Brain microvascular endothelial cell (primary cell): ENCODE measurements around the gene DNAJB6.

ENCODE experiments used
- DNase-seq: peaks from one replicate; pipeline ENCODE4 v3.0.0-alpha.2; 2020
- H3K27ac ChIP-seq: fragments of 250-450 bp; sonication (Bioruptor Pico); 2 replicates; pipeline ENCODE4 v1.5.1; 2020; ENCODE audit warnings: mild to moderate bottlenecking, moderate library complexity
- H3K27me3 ChIP-seq: fragments of 250-450 bp; sonication (Bioruptor Pico); replicated peaks from 2 replicates; pipeline ENCODE4 v1.5.1; 2020; ENCODE audit warnings: mild to moderate bottlenecking
- H3K36me3 ChIP-seq: fragments of 250-450 bp; sonication (Bioruptor Pico); replicated peaks from 2 replicates; pipeline ENCODE4 v1.5.1; 2020; ENCODE audit warnings: mild to moderate bottlenecking
- H3K4me3 ChIP-seq: 2 replicates; pipeline ENCODE4 v1.5.1; 2011; ENCODE audit warnings: low read depth, mild to moderate bottlenecking, control low read depth, low read length, moderate library complexity
- in situ Hi-C: cut with HindIII; loops from 2 replicates; pipeline ENCODE4 v1.10.0; 2017; ENCODE audit warnings: low sequenced_read_pairs, low pct_ligation_motif_present
- TF ChIP-seq, protein P1 (sequence below): IDR thresholded peaks from 2 replicates; pipeline ENCODE4 v1.5.1; 2011; ENCODE audit warnings: low read depth, mild to moderate bottlenecking, moderate library complexity, low read length, control low read depth, inconsistent platforms; ENCODE audit errors: missing control alignments

DNAJB6 gene

DNA sequence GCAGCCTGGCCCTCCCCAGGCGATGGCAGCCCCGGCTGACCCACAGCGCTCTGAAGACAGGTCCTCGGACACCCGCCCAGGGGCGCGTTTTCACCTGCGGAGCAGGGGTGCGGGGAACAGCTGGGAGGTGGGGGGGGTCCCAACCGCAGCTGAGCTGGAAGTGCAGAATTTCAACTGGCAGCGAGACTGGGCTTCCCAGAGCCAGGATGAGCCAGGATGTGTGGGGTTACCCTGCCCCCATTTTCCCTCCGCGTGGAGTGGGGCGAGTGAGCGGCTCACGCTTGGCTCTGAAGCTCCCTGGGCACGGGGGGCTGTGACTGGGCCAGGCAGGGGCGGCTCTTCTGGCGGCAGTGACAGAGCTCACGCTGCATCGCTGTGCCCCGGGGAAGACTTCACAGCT, 70.2 kb downstream of the DNAJB6 start:
- DNase-seq = no peak
- H3K4me3 ChIP-seq = no peak overlapping the region
- peaks cover 20% of the 10 kb centered on the region for H3K36me3 ChIP-seq
- no peak overlapping the region for H3K27ac ChIP-seq
- H3K27me3 ChIP-seq = no peaks in the 10 kb centered on the region
- in situ Hi-C loops = no loop called here
- TF ChIP-seq, protein P1, sequence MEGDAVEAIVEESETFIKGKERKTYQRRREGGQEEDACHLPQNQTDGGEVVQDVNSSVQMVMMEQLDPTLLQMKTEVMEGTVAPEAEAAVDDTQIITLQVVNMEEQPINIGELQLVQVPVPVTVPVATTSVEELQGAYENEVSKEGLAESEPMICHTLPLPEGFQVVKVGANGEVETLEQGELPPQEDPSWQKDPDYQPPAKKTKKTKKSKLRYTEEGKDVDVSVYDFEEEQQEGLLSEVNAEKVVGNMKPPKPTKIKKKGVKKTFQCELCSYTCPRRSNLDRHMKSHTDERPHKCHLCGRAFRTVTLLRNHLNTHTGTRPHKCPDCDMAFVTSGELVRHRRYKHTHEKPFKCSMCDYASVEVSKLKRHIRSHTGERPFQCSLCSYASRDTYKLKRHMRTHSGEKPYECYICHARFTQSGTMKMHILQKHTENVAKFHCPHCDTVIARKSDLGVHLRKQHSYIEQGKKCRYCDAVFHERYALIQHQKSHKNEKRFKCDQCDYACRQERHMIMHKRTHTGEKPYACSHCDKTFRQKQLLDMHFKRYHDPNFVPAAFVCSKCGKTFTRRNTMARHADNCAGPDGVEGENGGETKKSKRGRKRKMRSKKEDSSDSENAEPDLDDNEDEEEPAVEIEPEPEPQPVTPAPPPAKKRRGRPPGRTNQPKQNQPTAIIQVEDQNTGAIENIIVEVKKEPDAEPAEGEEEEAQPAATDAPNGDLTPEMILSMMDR = no peak

DNA sequence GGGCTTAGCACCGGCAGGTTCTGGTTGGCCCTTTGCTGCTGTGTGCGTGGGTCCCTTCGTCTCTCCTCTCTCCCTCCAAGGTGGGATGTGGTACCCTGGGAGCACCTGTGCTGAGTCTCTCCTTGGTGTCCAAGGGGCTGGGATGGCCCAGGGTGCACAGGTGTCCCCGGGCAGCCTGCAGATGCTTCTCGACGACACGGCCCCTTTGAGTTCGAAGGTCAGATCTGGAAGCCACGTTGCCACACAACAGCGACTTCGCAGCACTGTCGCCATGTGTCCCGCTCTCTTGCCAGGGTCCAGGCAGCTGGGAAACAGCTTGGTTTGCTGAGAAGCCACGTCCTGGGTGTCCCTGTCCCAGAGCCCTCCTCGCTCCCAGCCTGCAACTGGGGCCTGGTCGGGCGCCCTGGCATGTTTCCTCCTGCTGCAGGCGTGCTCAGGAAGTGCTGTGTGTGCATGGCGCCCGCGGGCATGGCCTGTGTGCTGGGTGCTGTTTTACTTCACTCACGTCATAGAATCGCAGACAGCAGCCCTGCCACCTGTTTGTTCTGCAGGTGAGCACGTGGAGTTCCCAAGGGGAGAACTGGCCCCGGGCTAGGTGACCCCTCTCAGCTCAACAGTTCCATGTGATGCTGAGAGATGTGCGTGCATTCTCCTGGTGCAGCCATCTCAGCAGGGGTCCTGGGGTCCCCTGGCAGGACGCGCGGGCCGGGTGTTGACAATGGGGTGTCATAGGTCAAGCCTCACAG, 70.9 kb downstream of the DNAJB6 start:
- DNase-seq = no peak
- H3K36me3 ChIP-seq = peaks cover 16% of the 10 kb centered on the region
- no peak overlapping the region for H3K27ac ChIP-seq
- H3K4me3 ChIP-seq = no peak overlapping the region
- in situ Hi-C loops = no loop called here
- no peaks in the 10 kb centered on the region for H3K27me3 ChIP-seq
- TF ChIP-seq, protein P1 = no peak

DNA sequence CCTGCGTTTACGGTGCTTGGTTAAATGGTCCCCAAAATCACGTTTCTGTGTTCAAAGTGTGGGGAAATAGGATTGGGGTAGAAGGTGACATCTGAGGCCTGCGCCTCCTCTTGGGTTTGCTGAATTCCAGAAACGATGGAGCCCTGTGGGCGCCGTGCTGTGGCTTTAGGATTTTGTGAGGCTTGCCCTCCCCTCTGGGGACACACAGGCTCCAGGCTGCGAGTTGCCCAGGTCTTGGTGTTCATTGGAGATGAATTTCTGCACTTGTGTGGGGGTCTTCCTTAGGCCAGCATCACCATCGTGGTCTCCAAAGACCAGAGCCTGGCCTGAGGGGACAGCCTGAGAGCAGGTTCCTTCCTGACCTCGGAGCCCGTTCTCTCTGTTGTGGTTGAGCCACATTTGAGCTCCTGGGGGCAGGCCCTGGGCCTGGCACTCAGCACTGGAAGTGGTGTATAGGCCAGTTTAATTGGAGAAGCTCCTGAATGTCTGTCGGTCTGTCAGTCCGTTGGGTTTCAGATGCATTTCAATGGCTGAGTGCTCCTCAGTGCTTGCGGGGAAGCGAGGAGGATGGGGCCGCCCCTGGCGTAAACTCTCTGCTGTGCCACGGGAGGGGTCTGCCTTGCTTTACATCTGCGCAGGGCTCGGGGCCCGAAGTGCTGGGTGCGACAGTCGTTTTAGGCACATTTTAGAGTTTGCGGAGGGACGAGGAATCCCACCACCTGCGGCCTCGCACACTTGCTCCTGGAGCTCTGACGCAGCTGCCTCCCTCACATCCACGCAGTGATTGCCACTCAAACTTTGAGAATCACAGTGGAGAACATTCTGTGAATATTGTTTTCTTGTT, 71.7 kb downstream of the DNAJB6 start:
- in situ Hi-C loops = no loop called here
- TF ChIP-seq, protein P1 = no peak
- DNase-seq = no peak
- Histone ChIP-seq H3K27ac (no peak overlapping the region), H3K27me3 (no peaks in the 10 kb centered on the region), H3K4me3 (no peak overlapping the region), H3K36me3 (peaks cover 16% of the 10 kb centered on the region)

DNA sequence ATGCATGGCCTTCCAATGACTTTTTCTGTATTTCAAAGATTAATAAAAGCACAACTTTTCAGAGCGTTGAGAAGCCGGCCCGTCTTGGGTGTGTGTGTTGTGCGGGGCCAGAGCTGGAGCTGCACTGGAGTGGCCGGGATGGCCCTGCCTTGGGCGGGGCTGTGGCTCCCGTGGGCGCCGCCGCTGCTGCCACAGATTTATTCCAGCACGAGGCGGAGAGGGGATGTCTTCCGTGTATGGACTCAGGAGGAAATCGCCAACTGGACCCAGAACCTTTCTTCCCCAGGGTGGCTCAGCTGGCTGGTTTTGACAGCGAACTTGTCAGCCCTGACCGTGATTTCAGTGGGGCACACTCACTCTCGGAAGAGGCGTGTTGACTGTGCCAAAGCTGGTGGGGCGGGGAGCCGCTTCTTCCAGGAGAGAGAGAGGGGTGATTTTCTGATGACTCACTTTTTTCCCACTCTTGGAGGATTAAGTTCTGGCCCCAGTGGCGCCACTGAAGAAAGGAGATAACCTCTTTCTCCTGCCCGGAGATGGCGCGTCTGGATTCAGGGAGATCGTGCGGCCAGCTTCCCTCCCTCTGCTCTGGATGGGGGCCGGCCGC, 72.4 kb downstream of the DNAJB6 start:
- TF ChIP-seq, protein P1 = no peak
- H3K36me3 ChIP-seq = peaks cover 16% of the 10 kb centered on the region

DNA sequence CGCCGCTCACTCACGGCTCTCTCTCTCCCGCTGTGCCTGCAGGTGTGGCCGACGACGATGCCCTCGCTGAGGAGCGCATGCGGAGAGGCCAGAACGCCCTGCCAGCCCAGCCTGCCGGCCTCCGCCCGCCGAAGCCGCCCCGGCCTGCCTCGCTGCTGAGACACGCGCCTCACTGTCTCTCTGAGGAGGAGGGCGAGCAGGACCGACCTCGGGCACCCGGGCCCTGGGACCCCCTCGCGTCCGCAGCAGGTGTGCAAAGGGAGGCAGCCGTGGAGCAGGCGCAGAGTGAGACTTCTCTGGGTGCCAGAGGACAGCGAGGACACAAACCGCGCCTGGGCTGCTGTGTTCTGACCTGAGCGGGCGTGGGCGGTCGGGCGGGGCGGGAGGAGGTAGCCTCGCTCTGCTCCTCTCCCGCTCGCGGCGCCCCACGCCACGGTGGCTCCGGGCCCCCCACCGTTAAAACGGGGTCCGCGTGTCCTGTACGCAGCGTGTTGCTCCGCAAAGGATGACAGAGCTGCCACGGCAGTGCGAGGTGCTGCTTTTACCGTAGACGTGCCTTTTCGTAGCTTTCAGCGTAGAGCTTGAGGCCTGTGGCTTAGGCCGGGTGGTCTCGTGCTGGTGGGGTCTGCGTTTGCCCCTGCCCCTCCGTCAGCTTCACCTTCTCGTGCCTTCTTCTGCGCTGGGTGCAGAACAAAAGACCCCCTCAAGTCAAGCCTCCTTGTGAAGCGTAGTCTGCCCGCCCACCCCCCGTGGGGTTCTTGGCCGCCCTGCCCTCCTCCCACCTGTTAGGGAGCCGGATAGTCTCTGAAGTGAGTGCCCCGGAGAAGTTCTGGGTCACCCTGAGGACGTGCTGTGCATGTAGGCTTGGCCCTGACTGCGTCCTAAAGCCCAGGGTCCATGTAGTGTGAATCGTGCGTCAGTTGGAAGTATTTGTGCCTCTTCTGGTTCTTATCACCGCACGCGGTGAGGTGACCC, 73.2 kb downstream of the DNAJB6 start:
- DNase-seq = no peak
- TF ChIP-seq, protein P1 = no peak
- no peaks in the 10 kb centered on the region for H3K27me3 ChIP-seq
- no peak overlapping the region for H3K4me3 ChIP-seq
- no peak overlapping the region for H3K27ac ChIP-seq
- in situ Hi-C loops = no loop called here
- peaks cover 16% of the 10 kb centered on the region for H3K36me3 ChIP-seq

More for the DNA sequence above, 72.4 kb downstream of the DNAJB6 start:
- in situ Hi-C loops = no loop called here
- Histone ChIP-seq H3K27ac (no peak overlapping the region), H3K27me3 (no peaks in the 10 kb centered on the region), H3K4me3 (no peak overlapping the region)
- DNase-seq = no peak
